Amygdala (tissue), 56 donors: ENCODE measurements around the gene LSM10.

ENCODE experiments used
- DNase-seq, 56 donors: peaks; one replicate each; lab custom pipeline; 2025; lab: John Stamatoyannopoulos, UW

LSM10 gene

GRCh38 chr1:36397378-36398230, at the start of gene LSM10:
Gene LSM10 (minus strand): TSS chr1:36397908. CDS start chr1:36394129, 3,779 bp downstream.
- DNase-seq = peak; percentile 50 to 96 (median 86)

GRCh38 chr1:36447450-36447849, 49.7 kb upstream of the LSM10 start:
- DNase-seq = no peak

- DNase-seq = no peak
These were observed 49.0 kb upstream of the LSM10 start for GRCh38 chr1:36446746-36447145.

- DNase-seq = peak in 2 of 56 donors; percentile 6 to 10
These were observed 48.6 kb upstream of the LSM10 start for GRCh38 chr1:36446271-36446670.

GRCh38 chr1:36443297-36443696, 45.6 kb upstream of the LSM10 start:
- no peak for DNase-seq

- DNase-seq = no peak
These were observed 44.6 kb upstream of the LSM10 start for GRCh38 chr1:36442337-36442736.

- DNase-seq = no peak
These were observed 42.9 kb upstream of the LSM10 start for GRCh38 chr1:36440646-36441045.

GRCh38 chr1:36440044-36440443, 42.3 kb upstream of the LSM10 start:
- DNase-seq = no peak

- DNase-seq = no peak
These were observed 41.0 kb upstream of the LSM10 start for GRCh38 chr1:36438715-36439114.

GRCh38 chr1:36436821-36437220, 39.1 kb upstream of the LSM10 start:
- no peak for DNase-seq

GRCh38 chr1:36433102-36433501, 35.4 kb upstream of the LSM10 start:
- DNase-seq = no peak

GRCh38 chr1:36432616-36433015, 34.9 kb upstream of the LSM10 start:
- no peak for DNase-seq

- DNase-seq = no peak
These were observed 28.1 kb upstream of the LSM10 start for GRCh38 chr1:36425791-36426190.

- no peak for DNase-seq
These were observed 23.9 kb upstream of the LSM10 start for GRCh38 chr1:36421649-36422048.

- peak in 55 of 56 donors; percentile 10 to 93 (median 70) for DNase-seq
These were observed 23.2 kb upstream of the LSM10 start for GRCh38 chr1:36420836-36421317.

GRCh38 chr1:36420409-36420808, 22.7 kb upstream of the LSM10 start:
- no peak for DNase-seq

- no peak for DNase-seq
These were observed 21.9 kb upstream of the LSM10 start for GRCh38 chr1:36419569-36419968.

GRCh38 chr1:36419140-36419539, 21.4 kb upstream of the LSM10 start:
- no peak for DNase-seq

GRCh38 chr1:36417931-36418330, 20.2 kb upstream of the LSM10 start:
- no peak for DNase-seq

GRCh38 chr1:36415661-36416326, 18.1 kb upstream of the LSM10 start:
- DNase-seq = no peak

GRCh38 chr1:36414384-36414783, 16.7 kb upstream of the LSM10 start:
- no peak for DNase-seq
